HL-60 (cell line): ENCODE data around the gene CENPM.

Source experiments
- DNase-seq, 2 experiments: peaks; one replicate each; pipeline ENCODE4 v3.0.0-alpha.2; 2010 to 2020; ENCODE audit warnings: low read depth in 1 of 2, low spot score in 1 of 2
- H3K27ac ChIP-seq: fragments of 250-450 bp; sonication (Bioruptor Pico); replicated peaks from 2 replicates; pipeline ENCODE4 v1.5.1; 2020; ENCODE audit warnings: mild to moderate bottlenecking, moderate library complexity
- H3K27me3 ChIP-seq: fragments of 250-450 bp; sonication (Bioruptor Pico); 2 replicates; pipeline ENCODE4 v1.5.1; 2021; ENCODE audit warnings: mild to moderate bottlenecking, moderate library complexity; ENCODE audit not compliant: insufficient read depth, poor library complexity, severe bottlenecking
- H3K4me3 ChIP-seq: replicated peaks from 2 replicates; pipeline ENCODE4 v1.5.1; 2011; ENCODE audit warnings: mild to moderate bottlenecking, control low read depth, low read length; ENCODE audit not compliant: insufficient read depth
- GABPA ChIP-seq: IDR thresholded peaks from 2 replicates; pipeline ENCODE4 v1.6.1; 2012; ENCODE audit warnings: low read depth
- POLR2AphosphoS5 ChIP-seq: IDR thresholded peaks from 2 replicates; pipeline ENCODE4 v1.6.1; 2012; ENCODE audit warnings: low read depth
- SPI1 ChIP-seq: IDR thresholded peaks from 2 replicates; pipeline ENCODE4 v1.6.1; 2012; ENCODE audit warnings: low read depth, mild to moderate bottlenecking, borderline replicate concordance
- TF ChIP-seq, protein P1 (sequence below): IDR thresholded peaks from 2 replicates; pipeline ENCODE4 v1.6.1; 2012; ENCODE audit warnings: low read depth; ENCODE audit not compliant: insufficient replicate concordance
- TF ChIP-seq, protein P2 (sequence below): IDR thresholded peaks from one replicate; pipeline ENCODE4 v1.5.1; 2011; ENCODE audit warnings: low read length, control low read depth, inconsistent platforms; ENCODE audit not compliant: insufficient read depth

The CENPM gene

DNA sequence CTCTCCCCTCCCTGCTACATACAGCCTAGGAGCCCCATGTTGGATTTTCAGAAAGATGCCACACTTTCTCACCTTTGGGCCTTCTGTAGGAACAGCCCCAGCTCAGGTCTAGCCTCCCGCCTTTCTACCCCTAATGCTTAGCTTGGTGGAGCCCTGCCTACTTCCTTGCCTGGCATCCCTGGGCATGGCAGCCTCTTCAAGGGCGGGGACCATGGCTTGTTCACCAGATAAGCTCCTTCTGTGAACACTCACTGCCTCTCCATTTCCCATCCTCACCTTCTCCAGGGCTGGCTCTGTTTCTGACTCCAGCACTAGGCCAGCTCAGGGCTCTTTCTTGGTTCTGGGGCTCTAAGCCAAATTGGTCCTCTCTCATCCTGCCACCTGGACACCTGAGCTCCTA is 23.6 kb upstream of the CENPM start:
- TF ChIP-seq POLR2AphosphoS5 (no peak), SPI1 (no peak), GABPA (no peak)
- TF ChIP-seq, protein P1, sequence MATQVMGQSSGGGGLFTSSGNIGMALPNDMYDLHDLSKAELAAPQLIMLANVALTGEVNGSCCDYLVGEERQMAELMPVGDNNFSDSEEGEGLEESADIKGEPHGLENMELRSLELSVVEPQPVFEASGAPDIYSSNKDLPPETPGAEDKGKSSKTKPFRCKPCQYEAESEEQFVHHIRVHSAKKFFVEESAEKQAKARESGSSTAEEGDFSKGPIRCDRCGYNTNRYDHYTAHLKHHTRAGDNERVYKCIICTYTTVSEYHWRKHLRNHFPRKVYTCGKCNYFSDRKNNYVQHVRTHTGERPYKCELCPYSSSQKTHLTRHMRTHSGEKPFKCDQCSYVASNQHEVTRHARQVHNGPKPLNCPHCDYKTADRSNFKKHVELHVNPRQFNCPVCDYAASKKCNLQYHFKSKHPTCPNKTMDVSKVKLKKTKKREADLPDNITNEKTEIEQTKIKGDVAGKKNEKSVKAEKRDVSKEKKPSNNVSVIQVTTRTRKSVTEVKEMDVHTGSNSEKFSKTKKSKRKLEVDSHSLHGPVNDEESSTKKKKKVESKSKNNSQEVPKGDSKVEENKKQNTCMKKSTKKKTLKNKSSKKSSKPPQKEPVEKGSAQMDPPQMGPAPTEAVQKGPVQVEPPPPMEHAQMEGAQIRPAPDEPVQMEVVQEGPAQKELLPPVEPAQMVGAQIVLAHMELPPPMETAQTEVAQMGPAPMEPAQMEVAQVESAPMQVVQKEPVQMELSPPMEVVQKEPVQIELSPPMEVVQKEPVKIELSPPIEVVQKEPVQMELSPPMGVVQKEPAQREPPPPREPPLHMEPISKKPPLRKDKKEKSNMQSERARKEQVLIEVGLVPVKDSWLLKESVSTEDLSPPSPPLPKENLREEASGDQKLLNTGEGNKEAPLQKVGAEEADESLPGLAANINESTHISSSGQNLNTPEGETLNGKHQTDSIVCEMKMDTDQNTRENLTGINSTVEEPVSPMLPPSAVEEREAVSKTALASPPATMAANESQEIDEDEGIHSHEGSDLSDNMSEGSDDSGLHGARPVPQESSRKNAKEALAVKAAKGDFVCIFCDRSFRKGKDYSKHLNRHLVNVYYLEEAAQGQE: no peak
- TF ChIP-seq, protein P2, sequence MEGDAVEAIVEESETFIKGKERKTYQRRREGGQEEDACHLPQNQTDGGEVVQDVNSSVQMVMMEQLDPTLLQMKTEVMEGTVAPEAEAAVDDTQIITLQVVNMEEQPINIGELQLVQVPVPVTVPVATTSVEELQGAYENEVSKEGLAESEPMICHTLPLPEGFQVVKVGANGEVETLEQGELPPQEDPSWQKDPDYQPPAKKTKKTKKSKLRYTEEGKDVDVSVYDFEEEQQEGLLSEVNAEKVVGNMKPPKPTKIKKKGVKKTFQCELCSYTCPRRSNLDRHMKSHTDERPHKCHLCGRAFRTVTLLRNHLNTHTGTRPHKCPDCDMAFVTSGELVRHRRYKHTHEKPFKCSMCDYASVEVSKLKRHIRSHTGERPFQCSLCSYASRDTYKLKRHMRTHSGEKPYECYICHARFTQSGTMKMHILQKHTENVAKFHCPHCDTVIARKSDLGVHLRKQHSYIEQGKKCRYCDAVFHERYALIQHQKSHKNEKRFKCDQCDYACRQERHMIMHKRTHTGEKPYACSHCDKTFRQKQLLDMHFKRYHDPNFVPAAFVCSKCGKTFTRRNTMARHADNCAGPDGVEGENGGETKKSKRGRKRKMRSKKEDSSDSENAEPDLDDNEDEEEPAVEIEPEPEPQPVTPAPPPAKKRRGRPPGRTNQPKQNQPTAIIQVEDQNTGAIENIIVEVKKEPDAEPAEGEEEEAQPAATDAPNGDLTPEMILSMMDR: no peak
- no peak overlapping the region for H3K27ac ChIP-seq
- no peak for DNase-seq
- H3K4me3 ChIP-seq: no peak overlapping the region
- peaks cover 1% of the 10 kb centered on the region for H3K27me3 ChIP-seq

DNA sequence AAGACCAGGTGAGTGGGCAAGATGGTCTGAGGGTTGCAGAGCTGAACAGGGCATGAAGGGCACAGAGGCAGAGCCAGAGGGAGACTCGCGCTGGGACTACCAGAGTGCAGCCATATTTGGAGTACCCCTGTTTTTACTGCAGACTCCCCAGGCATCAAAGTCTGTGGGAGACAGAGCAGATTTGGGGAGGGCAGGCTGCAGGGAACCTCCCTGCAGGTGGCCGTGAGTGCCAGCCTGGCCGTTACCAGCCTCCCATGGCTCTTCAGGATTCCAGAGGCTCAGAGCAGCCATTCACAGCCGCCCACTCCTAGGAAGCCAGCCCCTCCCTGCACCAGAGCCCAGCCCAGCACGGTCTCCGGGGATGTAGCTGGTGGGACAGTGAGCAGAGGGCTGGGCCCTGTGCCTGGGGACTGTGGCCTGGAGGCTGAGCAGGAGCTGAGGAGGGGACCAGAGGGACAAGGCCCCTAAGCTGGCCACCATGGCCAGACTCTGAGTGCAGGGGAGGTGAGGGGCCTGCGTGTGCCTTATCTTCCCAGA is 22.2 kb upstream of the CENPM start, which contains the start of gene SEPTIN3:
SEPTIN3 (plus strand) TSS at position 334 of the 537 bp plus-strand sequence. CDS start 2,050 bp downstream, outside the sequence.
- no peak within 1 kb of the TSS for H3K4me3 ChIP-seq
- no peak for DNase-seq
- H3K27ac ChIP-seq: no peak within 1 kb of the TSS
- no peaks in the 10 kb centered on the region for H3K27me3 ChIP-seq
- TF ChIP-seq SPI1 (no peak), GABPA (no peak), POLR2AphosphoS5 (no peak)
- TF ChIP-seq, protein P2: no peak
- TF ChIP-seq, protein P1: no peak

DNA sequence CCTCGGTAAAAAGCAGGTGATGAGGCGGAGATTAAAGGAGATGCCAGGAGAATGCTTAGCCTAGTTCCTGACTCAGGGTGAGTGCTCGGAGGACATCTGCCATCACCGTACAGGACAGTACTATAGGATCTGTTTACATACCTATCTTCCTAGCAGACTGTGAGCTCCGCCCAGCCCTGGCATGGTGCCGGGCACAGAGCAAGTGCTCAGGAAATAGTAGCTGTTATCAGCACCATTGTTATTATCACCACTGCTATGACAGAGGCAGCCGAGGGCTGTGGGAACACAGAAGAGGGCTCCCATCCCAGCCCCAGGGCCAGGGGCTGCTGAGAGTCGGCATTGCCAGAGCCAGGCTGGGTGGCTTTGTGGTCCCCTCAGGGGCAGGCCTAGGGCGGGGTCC is 21.6 kb upstream of the CENPM start:
- no peak overlapping the region for H3K27ac ChIP-seq
- H3K27me3 ChIP-seq: no peaks in the 10 kb centered on the region
- TF ChIP-seq SPI1 (no peak), POLR2AphosphoS5 (no peak), GABPA (no peak)
- TF ChIP-seq, protein P1: no peak
- TF ChIP-seq, protein P2: no peak
- no peak overlapping the region for H3K4me3 ChIP-seq
- DNase-seq: no peak
